Right cardiac atrium (tissue), 5 donors: ENCODE results near the gene CLDN9. TPM values are rescaled to one million over a fixed set of nuclear protein-coding genes. Genes with fewer than 3 reads are reported as not detected.

ENCODE experiments used
- ATAC-seq, 2 donors: fragments of 200-7000 bp; cut with Tn5 transposase; one replicate each; pipeline versions ENCODE4 v1.8.0 to v1.9.1; 2020; ENCODE audit warnings: moderate library complexity in 2 of 2, mild to moderate bottlenecking in 1 of 2
- DNase-seq, 3 donors: peaks; one replicate each; pipeline ENCODE4 v3.0.0-alpha.2; 2020
- H3K27ac ChIP-seq: one replicate; pipeline ENCODE4 v1.5.1; 2013; ENCODE audit warnings: mild to moderate bottlenecking, low read length, control low read depth, moderate library complexity
- H3K27me3 ChIP-seq: one replicate; pipeline ENCODE4 v1.6.1; 2013; ENCODE audit not compliant: control insufficient read depth, insufficient read depth
- H3K4me1 ChIP-seq: one replicate; pipeline ENCODE4 v1.6.1; 2013; ENCODE audit warnings: low read length; ENCODE audit not compliant: control insufficient read depth, insufficient read depth
- H3K4me3 ChIP-seq: one replicate; pipeline ENCODE4 v1.5.1; 2013; ENCODE audit warnings: low read length, control low read depth
- H3K9me3 ChIP-seq: one replicate; pipeline ENCODE4 v1.6.1; 2013; ENCODE audit warnings: low read length; ENCODE audit not compliant: control insufficient read depth
- WGBS: extraction: QIAGEN DNeasy Blood & Tissue Kit; methylation state at CpG from one replicate; pipeline ENCODE4 v1.1.7; 2013; 5-methylcytosine and 5-hydroxymethylcytosine counted together
- intact Hi-C, 4 donors: fragments of 100-400 bp; cut with DNase I; formaldehyde crosslinking; loops; one replicate each; pipeline versions ENCODE4 v1.11.0 to v1.14.0; 2022 to 2023
- long read RNA-seq, 4 donors: library from polyadenylated mRNA; unstranded; transcript quantifications; one replicate each; pipeline ENCODE4 v2.0.0, GENCODE V29; 2020 to 2021
- polyA plus RNA-seq: library from polyadenylated mRNA; stranded (reverse); fragments of 200-250 nt; gene quantifications from one replicate; pipeline ENCODE4 v1.2.3, GENCODE V29; 2013
- total RNA-seq, 4 donors: library from RNA; stranded (reverse); fragmentation: NEBNext Ultra II Directional; extraction: Animal tissue kit (Norgen Biotek cat#: 25700); gene quantifications; one replicate each; pipeline ENCODE4 v1.2.1, GENCODE V29; 2021
- donor health status: healthy with polysubstance abuse.
- donor health status: DM: no; HTN: yes; CAD: no.
- donor health status: DM: no; HTN: no; CAD: no.
- donor health status: DM: no; HTN: yes; CAD: no; lungs with severe emphysema.
- donor health status: DM: yes; HTN: yes; CAD: no.

The CLDN9 gene, protein sequence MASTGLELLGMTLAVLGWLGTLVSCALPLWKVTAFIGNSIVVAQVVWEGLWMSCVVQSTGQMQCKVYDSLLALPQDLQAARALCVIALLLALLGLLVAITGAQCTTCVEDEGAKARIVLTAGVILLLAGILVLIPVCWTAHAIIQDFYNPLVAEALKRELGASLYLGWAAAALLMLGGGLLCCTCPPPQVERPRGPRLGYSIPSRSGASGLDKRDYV
- under 1 TPM; 0.14 to 0.46 (median 0.25) TPM for total RNA-seq
- polyA plus RNA-seq: 0.41 TPM
- long read RNA-seq, donor 1, partial matches to known transcripts: 0 of 1 reads
- long read RNA-seq, donor 1, other reads (novel, unspliced or antisense): 0 of 1 reads
- long read RNA-seq, donor 2, partial matches to known transcripts: 0 of 1 reads
- long read RNA-seq, donor 2, other reads (novel, unspliced or antisense): 0 of 1 reads
- long read RNA-seq, donor 3: 0 reads
- long read RNA-seq, donor 4: 0 reads

DNA sequence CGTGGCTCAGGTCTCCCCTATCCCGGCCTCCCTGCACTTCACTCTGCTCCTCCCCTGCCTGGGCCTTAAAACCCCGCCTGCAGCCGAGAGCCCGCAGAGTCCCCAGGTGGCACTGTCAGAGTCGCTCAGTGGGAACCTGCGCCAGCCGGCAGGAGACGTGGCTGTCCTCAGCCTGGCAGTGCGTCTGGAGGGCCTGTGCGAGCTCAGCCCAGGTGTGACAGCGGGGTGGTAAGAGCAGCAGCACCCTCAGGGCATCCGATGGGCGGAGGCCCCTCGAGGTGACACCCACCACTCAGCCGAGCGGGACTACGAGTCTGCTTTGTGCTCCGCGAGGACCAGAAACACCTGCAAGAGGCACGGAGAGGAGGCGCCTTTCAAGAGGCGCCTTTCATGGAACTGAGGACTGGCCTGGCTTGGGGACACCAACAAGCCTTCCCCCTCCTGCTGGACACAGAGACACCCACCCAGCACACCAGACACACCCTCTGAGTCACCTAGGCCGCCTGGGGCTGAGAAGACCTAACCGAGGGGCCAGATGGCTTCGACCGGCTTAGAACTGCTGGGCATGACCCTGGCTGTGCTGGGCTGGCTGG is at the start of gene CLDN9:
TSS of gene CLDN9 (plus strand) at position 96 of the 593 bp plus-strand sequence. CDS start at position 536, 440 bp downstream.
- Histone ChIP-seq H3K4me3 (no peak within 1 kb of the TSS), H3K27ac (no peak within 1 kb of the TSS), H3K27me3 (no peaks in the 10 kb centered on the region), H3K9me3 (no peaks in the 10 kb centered on the region), H3K4me1 (no peaks in the 10 kb centered on the region)
- DNase-seq: no peak
- intact Hi-C loops: no loop called here
- WGBS: 33% methylated on average over 27 of the region's 27 CpGs
- no peak for ATAC-seq

GRCh38 chr16:2963074-2963722 is 49.5 kb upstream of the CLDN9 start:
- intact Hi-C loops: no loop called here
- no peaks in the 10 kb centered on the region for H3K4me1 ChIP-seq
- no peak overlapping the region for H3K27ac ChIP-seq
- H3K4me3 ChIP-seq: no peak overlapping the region
- no peak for ATAC-seq
- WGBS: under 1% methylated on average over 40 of the region's 40 CpGs
- DNase-seq: peak in 2 of 3 donors; percentile 43 to 64
- no peaks in the 10 kb centered on the region for H3K9me3 ChIP-seq
- H3K27me3 ChIP-seq: no peaks in the 10 kb centered on the region

DNA sequence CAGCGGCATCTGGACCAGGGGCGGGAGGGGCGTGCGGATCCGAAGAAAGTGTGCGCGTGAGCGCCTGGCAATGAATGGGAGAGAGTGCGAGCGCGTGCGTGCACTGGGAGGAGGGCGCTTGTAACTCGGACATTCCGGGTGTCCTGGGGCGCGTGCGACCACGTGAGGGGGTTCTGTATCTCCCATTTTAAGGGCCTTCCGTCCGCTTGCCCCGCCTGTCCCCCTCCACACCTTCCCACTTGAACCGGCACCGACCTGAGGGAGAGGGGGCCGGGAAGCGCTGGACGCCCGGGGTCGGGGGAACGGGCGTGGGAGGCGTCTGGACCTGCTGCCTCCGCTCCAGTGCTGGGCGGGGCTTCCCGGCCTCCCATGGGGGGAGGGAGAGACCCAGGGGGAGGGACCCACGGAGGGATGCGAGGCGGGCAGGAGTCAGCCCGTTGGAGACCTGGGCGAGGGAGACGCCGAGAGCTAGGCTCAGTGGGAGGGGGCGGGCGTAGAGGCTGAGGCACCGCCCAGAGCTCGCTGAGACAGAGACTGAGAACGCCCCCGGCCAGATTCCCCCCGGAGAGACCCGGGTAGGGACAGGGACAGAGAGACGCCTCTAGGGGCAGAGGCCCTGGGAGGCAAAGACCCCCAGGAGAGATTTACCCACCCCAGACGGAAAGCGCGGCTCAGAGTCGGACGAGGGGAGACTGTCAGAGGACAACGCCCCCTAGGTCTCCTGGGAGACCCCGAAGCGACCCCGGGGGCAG is 48.8 kb upstream of the CLDN9 start, which contains the start of gene KREMEN2:
TSS of gene KREMEN2 (plus strand) at position 553 of the 752 bp plus-strand sequence. CDS start 246 bp downstream, outside the sequence.
- Histone ChIP-seq H3K4me1 (peaks cover 3% of the 10 kb centered on the region), H3K9me3 (no peaks in the 10 kb centered on the region), H3K4me3 (peak within 1 kb of the TSS; percentile 22), H3K27me3 (no peaks in the 10 kb centered on the region), H3K27ac (no peak within 1 kb of the TSS)
- intact Hi-C loops: no loop called here
- ATAC-seq (no peak), DNase-seq (peak in 2 of 3 donors; percentile 50 to 66)
- WGBS: under 1% methylated on average over 60 of the region's 60 CpGs

DNA sequence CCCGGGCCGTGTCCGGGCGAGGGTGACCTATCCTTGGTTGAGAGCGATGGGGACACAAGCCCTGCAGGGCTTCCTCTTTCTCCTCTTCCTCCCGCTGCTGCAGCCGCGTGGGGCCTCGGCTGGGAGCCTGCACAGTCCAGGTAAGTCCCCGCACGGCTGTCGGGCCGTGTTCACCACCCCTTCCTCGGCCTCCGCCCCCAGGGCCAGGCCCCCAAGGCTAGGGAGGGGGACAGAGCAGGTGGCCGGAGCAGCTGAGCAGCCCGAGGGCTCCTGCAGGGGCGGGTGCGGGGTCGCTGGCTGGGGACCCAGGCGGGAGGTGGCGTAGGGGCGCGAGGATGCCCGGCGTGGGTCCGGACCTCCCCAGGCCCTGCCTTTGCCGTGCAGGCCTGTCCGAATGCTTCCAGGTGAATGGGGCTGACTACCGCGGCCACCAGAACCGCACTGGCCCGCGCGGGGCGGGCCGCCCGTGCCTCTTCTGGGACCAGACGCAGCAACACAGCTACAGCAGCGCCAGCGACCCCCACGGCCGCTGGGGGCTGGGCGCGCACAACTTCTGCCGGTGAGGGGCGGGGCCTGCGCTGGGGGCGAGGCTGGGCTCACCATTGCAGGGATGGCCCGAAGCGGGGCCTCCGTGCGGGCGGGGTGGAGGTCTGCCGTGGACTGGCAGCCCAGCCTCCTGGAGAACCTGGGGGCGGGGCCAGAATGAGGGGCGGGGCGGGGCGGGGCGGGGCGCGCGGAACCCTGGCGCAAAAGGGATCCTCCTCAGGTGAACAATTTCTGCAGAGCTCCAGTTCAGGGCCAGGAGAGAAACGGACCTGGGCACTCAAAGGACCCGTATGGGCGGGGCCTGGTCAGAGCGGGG is 48.0 kb upstream of the CLDN9 start:
- Histone ChIP-seq H3K27me3 (no peaks in the 10 kb centered on the region), H3K4me3 (peak overlapping the region; percentile 22), H3K4me1 (peaks cover 4% of the 10 kb centered on the region), H3K9me3 (no peaks in the 10 kb centered on the region), H3K27ac (no peak overlapping the region)
- intact Hi-C loops: no loop called here
- WGBS: 1% methylated on average over 68 of the region's 68 CpGs
- ATAC-seq (no peak), DNase-seq (peak in 2 of 3 donors; percentile 59 to 60)

- peaks cover 4% of the 10 kb centered on the region for H3K4me1 ChIP-seq
- DNase-seq: peak in 2 of 3 donors; percentile 41 to 44
- intact Hi-C loops: no loop called here
- ATAC-seq: no peak
- 54% methylated on average over 39 of the region's 39 CpGs for WGBS
- no peak overlapping the region for H3K4me3 ChIP-seq
- H3K9me3 ChIP-seq: no peaks in the 10 kb centered on the region
- H3K27ac ChIP-seq: no peak overlapping the region
- no peaks in the 10 kb centered on the region for H3K27me3 ChIP-seq
Observed at GRCh38 chr16:2966043-2966807, 46.5 kb upstream of the CLDN9 start.

GRCh38 chr16:2966808-2967191 is 45.9 kb upstream of the CLDN9 start:
- Histone ChIP-seq H3K27me3 (no peaks in the 10 kb centered on the region), H3K4me3 (peak overlapping the region; percentile 6), H3K27ac (no peak overlapping the region), H3K4me1 (peaks cover 4% of the 10 kb centered on the region), H3K9me3 (no peaks in the 10 kb centered on the region)
- DNase-seq (peak in 2 of 3 donors; percentile 70 to 73), ATAC-seq (no peak)
- intact Hi-C loops: no loop called here
- 4% methylated on average over 46 of the region's 46 CpGs for WGBS

DNA sequence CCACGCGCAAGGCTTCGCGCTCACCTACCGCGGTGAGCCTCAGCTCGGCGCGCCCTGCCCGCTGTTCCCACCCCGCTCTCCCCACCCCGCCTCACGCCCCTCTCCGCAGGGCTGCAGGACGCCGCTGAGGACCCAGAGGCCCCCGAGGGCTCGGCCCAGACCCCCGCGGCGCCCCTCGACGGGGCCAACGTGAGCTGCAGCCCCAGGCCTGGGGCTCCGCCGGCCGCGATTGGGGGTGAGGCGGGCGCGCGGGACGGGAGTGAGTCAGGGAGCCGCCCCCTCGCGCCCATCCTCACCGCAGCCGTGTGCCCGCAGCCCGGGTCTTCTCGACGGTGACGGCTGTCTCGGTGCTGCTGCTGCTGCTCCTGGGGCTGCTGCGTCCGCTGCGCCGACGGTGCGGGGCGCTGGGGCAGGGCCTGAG is 45.5 kb upstream of the CLDN9 start:
- WGBS: 12% methylated on average over 51 of the region's 51 CpGs
- DNase-seq (peak in 1 of 3 donors; percentile 50), ATAC-seq (no peak)
- H3K4me1 ChIP-seq: peaks cover 4% of the 10 kb centered on the region
- intact Hi-C loops: no loop called here
- H3K9me3 ChIP-seq: no peaks in the 10 kb centered on the region
- no peak overlapping the region for H3K4me3 ChIP-seq
- H3K27me3 ChIP-seq: no peaks in the 10 kb centered on the region
- no peak overlapping the region for H3K27ac ChIP-seq

DNA sequence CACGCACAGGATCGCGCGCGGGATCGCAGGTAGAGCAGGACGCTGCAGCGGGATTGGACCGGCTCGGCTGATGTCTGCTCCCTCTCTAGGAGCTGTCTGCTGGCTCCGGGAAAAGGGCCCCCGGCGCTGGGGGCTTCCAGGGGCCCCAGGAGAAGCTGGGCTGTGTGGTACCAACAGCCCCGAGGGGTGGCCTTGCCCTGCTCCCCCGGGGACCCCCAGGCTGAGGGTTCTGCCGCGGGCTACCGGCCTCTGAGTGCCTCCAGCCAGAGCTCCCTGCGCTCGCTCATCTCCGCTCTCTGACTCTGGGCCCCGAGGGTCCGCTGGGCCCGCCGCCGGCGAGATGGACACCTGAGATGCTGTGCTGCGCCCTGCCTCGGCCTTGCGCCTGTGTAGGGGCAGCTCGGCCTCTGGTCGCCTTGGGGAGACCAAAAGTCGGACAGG is 45.0 kb upstream of the CLDN9 start:
- Histone ChIP-seq H3K9me3 (no peaks in the 10 kb centered on the region), H3K27ac (no peak overlapping the region), H3K4me3 (no peak overlapping the region), H3K4me1 (peaks cover 4% of the 10 kb centered on the region), H3K27me3 (no peaks in the 10 kb centered on the region)
- 48% methylated on average over 33 of the region's 33 CpGs for WGBS
- DNase-seq (peak in 2 of 3 donors; percentile 47 to 53), ATAC-seq (no peak)
- intact Hi-C loops: no loop called here

DNA sequence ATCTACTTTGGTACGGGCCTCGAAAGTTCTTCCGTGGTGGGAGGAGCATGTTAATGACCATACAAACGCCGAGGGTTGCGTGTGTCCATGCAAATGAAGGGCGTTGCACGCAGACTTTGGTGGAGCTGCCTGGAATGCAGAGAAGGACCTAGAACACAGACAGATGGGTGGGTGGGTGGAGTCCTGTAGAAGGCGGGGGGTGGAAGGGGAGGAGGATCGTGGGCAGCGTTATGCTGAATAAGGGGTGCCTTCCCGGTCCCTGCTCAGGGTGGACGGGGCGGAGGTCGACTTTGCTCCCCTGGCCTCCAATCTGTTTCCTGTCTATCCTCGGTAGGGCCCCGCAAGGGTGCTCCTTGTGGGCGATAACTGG is 44.4 kb upstream of the CLDN9 start:
- 15% methylated on average over 18 of the region's 18 CpGs for WGBS
- ATAC-seq (no peak), DNase-seq (peak in 1 of 3 donors; percentile 57)
- no peak overlapping the region for H3K4me3 ChIP-seq
- H3K9me3 ChIP-seq: no peaks in the 10 kb centered on the region
- no peaks in the 10 kb centered on the region for H3K27me3 ChIP-seq
- intact Hi-C loops: no loop called here
- peaks cover 4% of the 10 kb centered on the region for H3K4me1 ChIP-seq
- H3K27ac ChIP-seq: no peak overlapping the region
